B cell (primary cell): ENCODE results near the gene KISS1R. TPM values are rescaled to one million over a fixed set of nuclear protein-coding genes. Genes with fewer than 3 reads are reported as not detected.
A peak's percentile ranks its signal among the peaks of the same experiment; 100 is the strongest.

Source experiments
- ATAC-seq: fragments of 200-7000 bp; cut with Tn5 transposase; one replicate; pipeline ENCODE4 v1.10.0; 2021; ENCODE audit warnings: low read depth, mild to moderate bottlenecking, moderate number of reproducible peaks, moderate library complexity
- CTCF ChIA-PET: fragments of 350-600 bp; sonication (Branson Sonifier 250); formaldehyde crosslinking; loops from one replicate; lab custom pipeline; 2021; ENCODE audit warnings: antibody characterized with exemption, inconsistent platforms; lab: Charles Lee
- POLR2A ChIA-PET: fragments of 350-600 bp; sonication (Branson Sonifier 250); formaldehyde crosslinking; loops from one replicate; lab custom pipeline; 2021; ENCODE audit warnings: antibody characterized with exemption; lab: Charles Lee
- DNase-seq: peaks from one replicate; pipeline ENCODE4 v3.0.0; 2013
- H2AFZ ChIP-seq: 2 replicates; pipeline ENCODE4 v1.6.1; 2012; ENCODE audit warnings: mild to moderate bottlenecking, low read depth, low read length; ENCODE audit not compliant: insufficient read depth, poor library complexity, severe bottlenecking
- H3K27ac ChIP-seq, 2 donors: 1 replicate in 1 of 2; 2 replicates in 1 of 2; pipeline ENCODE4 v1.5.1; 2012 to 2013; ENCODE audit warnings: low read length in 2 of 2, mild to moderate bottlenecking in 2 of 2, moderate library complexity in 1 of 2
- H3K27me3 ChIP-seq, 4 experiments: fragments of 200-600 bp in 1 of 4; sonication (generic) in 1 of 4; replicated peaks in 1 of 4; 1 replicate in 2 of 4; 2 replicates in 2 of 4; pipeline versions ENCODE4 v1.6.1 to v1.7.0; 2013 to 2016; ENCODE audit warnings: low read length in 3 of 4, mild to moderate bottlenecking in 2 of 4, mixed read lengths in 1 of 4, moderate library complexity in 1 of 4; ENCODE audit not compliant: insufficient read depth in 4 of 4, control insufficient read depth in 3 of 4; ENCODE audit errors: control extremely low read depth in 1 of 4
- H3K36me3 ChIP-seq, 2 experiments: replicated peaks in 1 of 2; 1 replicate in 1 of 2; 2 replicates in 1 of 2; pipeline versions ENCODE4 v1.6.1 to v1.7.1; 2013; ENCODE audit warnings: low read length in 1 of 2; ENCODE audit not compliant: insufficient read depth in 2 of 2, control insufficient read depth in 1 of 2; ENCODE audit errors: control extremely low read depth in 1 of 2, extremely low read depth in 1 of 2
- H3K4me1 ChIP-seq, 2 donors: fragments of 200-600 bp in 1 of 2; sonication (generic) in 1 of 2; 1 replicate in 1 of 2; 2 replicates in 1 of 2; pipeline versions ENCODE4 v1.5.1 to v1.6.1; 2013 to 2017; ENCODE audit warnings: low read length in 2 of 2; ENCODE audit not compliant: control insufficient read depth in 2 of 2, insufficient read depth in 2 of 2
- H3K4me2 ChIP-seq: replicated peaks from 2 replicates; pipeline ENCODE3; 2012; ENCODE audit warnings: mild to moderate bottlenecking, low read depth, low read length; ENCODE audit not compliant: poor library complexity, severe bottlenecking
- H3K4me3 ChIP-seq, 5 experiments: fragments of 200-600 bp in 1 of 5; sonication (generic) in 1 of 5; 1 replicate in 3 of 5; 2 replicates in 2 of 5; pipeline versions ENCODE4 v1.5.1 to v1.7.0; 2011 to 2016; ENCODE audit warnings: low read length in 4 of 5, mild to moderate bottlenecking in 4 of 5, low read depth in 2 of 5, control low read depth in 1 of 5, moderate library complexity in 1 of 5; ENCODE audit not compliant: insufficient read depth in 1 of 5; ENCODE audit errors: control extremely low read depth in 1 of 5, extremely low read depth in 1 of 5
- H3K79me2 ChIP-seq: fragments of 200-600 bp; sonication (generic); one replicate; pipeline ENCODE4 v1.6.0; 2016; ENCODE audit warnings: low read length; ENCODE audit not compliant: control insufficient read depth, insufficient read depth
- H3K9ac ChIP-seq: fragments of 200-600 bp; sonication (generic); 2 replicates; pipeline ENCODE4 v1.6.1; 2017; ENCODE audit warnings: mild to moderate bottlenecking, low read length, moderate library complexity
- H3K9me3 ChIP-seq, 3 donors: one replicate each; pipeline versions ENCODE4 v1.6.1 to v1.7.1; 2013; ENCODE audit warnings: low read length in 2 of 3; ENCODE audit not compliant: control insufficient read depth in 2 of 3, insufficient read depth in 1 of 3; ENCODE audit errors: control extremely low read depth in 1 of 3
- H4K20me1 ChIP-seq: 2 replicates; pipeline ENCODE4 v1.6.0; 2012; ENCODE audit warnings: mild to moderate bottlenecking, low read length; ENCODE audit not compliant: insufficient read depth, control insufficient read depth, poor library complexity, severe bottlenecking
- H3K27ac Mint-ChIP-seq: one replicate; pipeline ENCODE4 v1.8.0; 2021; ENCODE audit warnings: mixed read lengths
- H3K27me3 Mint-ChIP-seq: one replicate; pipeline ENCODE4 v1.8.0; 2021; ENCODE audit warnings: mixed read lengths
- H3K4me1 Mint-ChIP-seq: one replicate; pipeline ENCODE4 v1.8.0; 2021; ENCODE audit warnings: mixed read lengths
- H3K4me3 Mint-ChIP-seq: one replicate; pipeline ENCODE4 v1.8.0; 2021; ENCODE audit warnings: mixed read lengths
- H3K9me3 Mint-ChIP-seq: one replicate; pipeline ENCODE4 v1.8.0; 2022; ENCODE audit warnings: mixed read lengths; ENCODE audit not compliant: insufficient read depth
- CTCF ChIP-seq: fragments of 200-600 bp; IDR thresholded peaks from one replicate; pipeline ENCODE4 v1.8.0; 2022; ENCODE audit warnings: antibody characterized with exemption, mild to moderate bottlenecking
- EZH2 ChIP-seq: IDR thresholded peaks from 2 replicates; pipeline ENCODE4 v1.6.1; 2012; ENCODE audit warnings: borderline replicate concordance, low read depth, mild to moderate bottlenecking, moderate library complexity, low read length; ENCODE audit not compliant: insufficient read depth, poor library complexity, severe bottlenecking
- WGBS: methylation state at CpG from one replicate; pipeline ENCODE4 v1.1.5; 2013; ENCODE audit warnings: missing lambda C conversion rate; ENCODE audit not compliant: insufficient coverage; 5-methylcytosine and 5-hydroxymethylcytosine counted together
- intact Hi-C: fragments of 100-400 bp; cut with micrococcal nuclease; formaldehyde crosslinking; loops from one replicate; pipeline ENCODE4 v1.10.0; 2022
- polyA plus RNA-seq: library from polyadenylated mRNA; depleted of rRNA; stranded (reverse); fragments of >200 nt; gene quantifications from 2 replicates; pipeline ENCODE4 v1.2.3, GENCODE V29; 2012
- total RNA-seq, 2 donors: library from RNA; stranded (reverse); fragments of 120-200 nt in 1 of 2; gene quantifications; 1 replicate in 1 of 2; 2 replicates in 1 of 2; pipeline versions ENCODE4 v1.2.3 to v1.2.4, GENCODE V29; 2013 to 2022

KISS1R gene
- total and polyA plus RNA-seq, 2 donors (not counting 1 experiment from before 2014, with no cell fraction given) = 0.79 to 1.3 TPM

GRCh38 chr19:931860-932647, 14.9 kb downstream of the KISS1R start:
- POLR2A ChIA-PET = interaction anchor here (0.6 to 1.1 kb wide), 4 partner anchors 15 to 85 kb away, joined by 3 to 11 read pairs (median 6); no protein-coding TSS in a partner anchor
- no peak for DNase-seq
- H3K4me1 Mint-ChIP-seq = peaks cover 28% of the 10 kb centered on the region
- H3K27ac Mint-ChIP-seq = peak overlapping the region; percentile 59
- peak overlapping the region; percentile 51 for H2AFZ ChIP-seq
- peaks cover 25% of the 10 kb centered on the region for H4K20me1 ChIP-seq
- no peak overlapping the region for H3K9ac ChIP-seq
- intact Hi-C loops = no loop called here
- no peak overlapping the region for H3K4me3 ChIP-seq
- CTCF ChIA-PET = interaction anchor here (0.6 to 1.3 kb wide), 5 partner anchors 41 to 232 kb away, joined by 3 to 5 read pairs (median 3); no protein-coding TSS in a partner anchor
- no peak for ATAC-seq
- H3K4me2 ChIP-seq = peak overlapping the region; percentile 77
- peak overlapping the region in 1 of 2 donors; percentile 56 for H3K27ac ChIP-seq
- H3K36me3 ChIP-seq = no peaks in the 10 kb centered on the region
- peaks cover 0 to 1% (median 0%) of the 10 kb centered on the region in 3 donors for H3K9me3 ChIP-seq
- H3K4me1 ChIP-seq = peaks cover 24 to 48% of the 10 kb centered on the region in 2 donors
- H3K27me3 Mint-ChIP-seq = no peaks in the 10 kb centered on the region
- 78% methylated on average over 24 of the region's 32 CpGs for WGBS
- no peak overlapping the region for H3K4me3 Mint-ChIP-seq
- H3K9me3 Mint-ChIP-seq = no peaks in the 10 kb centered on the region
- peaks cover 28% of the 10 kb centered on the region for H3K79me2 ChIP-seq
- no peaks in the 10 kb centered on the region for H3K27me3 ChIP-seq
- TF ChIP-seq EZH2 (no peak), CTCF (no peak)
